Occipital lobe (tissue), 2 donors: ENCODE results near the gene ARID3A. TPM values are rescaled to one million over a fixed set of nuclear protein-coding genes. Genes with fewer than 3 reads are reported as not detected.
"Not testable (repeated sequence)": the region's sequence is repeated elsewhere in the genome, so short reads cannot be mapped to it uniquely, and the experiment has no call there.

ENCODE experiments used
- DNase-seq: peaks from one replicate; lab custom pipeline; 2025; lab: John Stamatoyannopoulos, UW
- total RNA-seq: library from RNA; depleted of rRNA; stranded (reverse); fragments of >200 nt; gene quantifications from one replicate; pipeline ENCODE4 v1.2.3, GENCODE V29; 2014

The ARID3A gene
- total RNA-seq, 1 donor from 2014 or later = 8.0 TPM

- DNase-seq = no peak
Observed at GRCh38 chr19:945401-946252, 19.8 kb downstream of the ARID3A start.

- no peak for DNase-seq
Observed at GRCh38 chr19:947090-947706, 21.4 kb downstream of the ARID3A start.

- no peak for DNase-seq
Observed at GRCh38 chr19:947707-948539, 22.1 kb downstream of the ARID3A start.

- no peak for DNase-seq
Observed at GRCh38 chr19:948842-949496, 23.1 kb downstream of the ARID3A start.

- DNase-seq = no peak
Observed at GRCh38 chr19:950352-951066, 24.7 kb downstream of the ARID3A start.

GRCh38 chr19:952049-952679 is 26.3 kb downstream of the ARID3A start:
- no peak for DNase-seq

GRCh38 chr19:952680-953444 is 27.0 kb downstream of the ARID3A start:
- no peak for DNase-seq

- DNase-seq = no peak
Observed at GRCh38 chr19:953445-954271, 27.8 kb downstream of the ARID3A start.

- no peak for DNase-seq
Observed at GRCh38 chr19:954272-954671, 28.4 kb downstream of the ARID3A start.

- DNase-seq = no peak
Observed at GRCh38 chr19:954672-955494, 29.0 kb downstream of the ARID3A start.

GRCh38 chr19:955803-956765 is 30.2 kb downstream of the ARID3A start:
- DNase-seq = no peak

GRCh38 chr19:956766-957440 is 31.1 kb downstream of the ARID3A start:
- no peak for DNase-seq

- DNase-seq = not testable (repeated sequence)
Observed at GRCh38 chr19:957578-957977, 31.7 kb downstream of the ARID3A start.

GRCh38 chr19:958967-959855 is 33.4 kb downstream of the ARID3A start:
- DNase-seq = peak; percentile 56

GRCh38 chr19:960020-960419 is 34.2 kb downstream of the ARID3A start:
- no peak for DNase-seq
